ENCODE measurements around the gene SLC30A2.

GRCh38 chr1:26059906-26060305 lies 14.0 kb upstream of the SLC30A2 start:
- TF ChIP-seq CTCF (IDR thresholded peaks at IDR 0.05 in 8 of 11, conservative IDR thresholded peaks at IDR 0.05 in 3 of 11) (no peak), POLR2AphosphoS5 (IDR thresholded peaks at IDR 0.05) (no peak), POLR2A (IDR thresholded peaks at IDR 0.05) (no peak)

Measured in spleen (tissue), 7 donors.